ENCODE measurements around the gene GALNT7. TPM values are rescaled to one million over a fixed set of nuclear protein-coding genes. Genes with fewer than 3 reads are reported as not detected.

GALNT7 gene
- total RNA-seq, 4 donors from 2014 or later = 37.1 to 139 (median 96.4) TPM

- Histone ChIP-seq H3K4me1 (peaks cover 0 to 39% (median 0%) of the 10 kb centered on the region in 4 donors), H3K4me3 (no peak overlapping the region), H3K27me3 (no peaks in the 10 kb centered on the region), H3K27ac (no peak overlapping the region), H3K36me3 (no peaks in the 10 kb centered on the region), H3K9me3 (no peaks in the 10 kb centered on the region)
- TF ChIP-seq POLR2A (IDR thresholded peaks at IDR 0.05) (no peak), CTCF (IDR thresholded peaks at IDR 0.05) (no peak)
- no peak for DNase-seq
Measured at GRCh38 chr4:173189117-173189693, 20.6 kb downstream of the GALNT7 start.

- Histone ChIP-seq H3K36me3 (no peaks in the 10 kb centered on the region), H3K4me3 (no peak overlapping the region), H3K9me3 (no peaks in the 10 kb centered on the region), H3K4me1 (peaks cover 0 to 38% (median 0%) of the 10 kb centered on the region in 4 donors), H3K27ac (peak overlapping the region in 3 of 4 donors; percentile 29 to 80 (median 66)), H3K27me3 (no peaks in the 10 kb centered on the region)
- TF ChIP-seq POLR2A (IDR thresholded peaks at IDR 0.05) (no peak), CTCF (IDR thresholded peaks at IDR 0.05) (no peak)
- no peak for DNase-seq
Measured at GRCh38 chr4:173191623-173192041, 23.0 kb downstream of the GALNT7 start.

GRCh38 chr4:173192375-173193162 lies 24.0 kb downstream of the GALNT7 start:
- Histone ChIP-seq H3K4me1 (peaks cover 0 to 31% (median 0%) of the 10 kb centered on the region in 4 donors), H3K27ac (peak overlapping the region in 3 of 4 donors; percentile 29 to 66 (median 60)), H3K4me3 (no peak overlapping the region), H3K27me3 (no peaks in the 10 kb centered on the region), H3K36me3 (no peaks in the 10 kb centered on the region), H3K9me3 (no peaks in the 10 kb centered on the region)
- TF ChIP-seq CTCF (IDR thresholded peaks at IDR 0.05) (peak in 2 of 6 experiments; percentile 5 to 21), POLR2A (IDR thresholded peaks at IDR 0.05) (no peak)
- DNase-seq = no peak

- Histone ChIP-seq H3K36me3 (no peaks in the 10 kb centered on the region), H3K4me1 (peaks cover 0 to 25% (median 0%) of the 10 kb centered on the region in 4 donors), H3K27ac (no peak overlapping the region), H3K27me3 (no peaks in the 10 kb centered on the region), H3K9me3 (no peaks in the 10 kb centered on the region), H3K4me3 (no peak overlapping the region)
- TF ChIP-seq CTCF (IDR thresholded peaks at IDR 0.05) (no peak), POLR2A (IDR thresholded peaks at IDR 0.05) (no peak)
- no peak for DNase-seq
Measured at GRCh38 chr4:173194157-173194556, 25.5 kb downstream of the GALNT7 start.

- Histone ChIP-seq H3K36me3 (no peaks in the 10 kb centered on the region), H3K27me3 (no peaks in the 10 kb centered on the region), H3K4me3 (no peak overlapping the region), H3K27ac (no peak overlapping the region), H3K4me1 (peaks cover 0 to 25% (median 0%) of the 10 kb centered on the region in 4 donors), H3K9me3 (no peaks in the 10 kb centered on the region)
- TF ChIP-seq CTCF (IDR thresholded peaks at IDR 0.05) = no peak
- TF ChIP-seq POLR2A (IDR thresholded peaks at IDR 0.05) = no peak
- no peak for DNase-seq
Measured at GRCh38 chr4:173195109-173195508, 26.5 kb downstream of the GALNT7 start.

All from Peyer's patch (tissue), 4 donors.